ENCODE results near the gene WFDC1.

Gene WFDC1

DNA sequence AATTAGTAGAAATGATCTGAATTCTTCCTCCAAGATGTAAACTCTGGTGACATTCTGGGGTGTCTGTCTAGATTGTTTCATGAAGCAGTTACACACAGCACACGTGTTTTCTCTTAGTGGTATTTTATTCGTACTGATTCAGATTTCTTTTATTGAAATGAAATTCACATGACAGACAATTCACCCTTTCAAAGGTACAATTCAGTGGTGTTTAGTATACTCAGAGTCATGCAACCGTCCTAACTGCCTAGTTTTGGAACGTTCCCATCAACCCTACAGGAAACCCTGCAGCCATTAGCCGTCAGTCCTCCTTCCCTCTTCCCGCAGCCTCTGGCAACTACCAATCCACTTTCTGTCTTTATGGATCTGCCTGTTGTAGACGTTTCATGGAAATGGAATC, 8.8 kb downstream of the WFDC1 start:
- DNase-seq: no peak

DNA sequence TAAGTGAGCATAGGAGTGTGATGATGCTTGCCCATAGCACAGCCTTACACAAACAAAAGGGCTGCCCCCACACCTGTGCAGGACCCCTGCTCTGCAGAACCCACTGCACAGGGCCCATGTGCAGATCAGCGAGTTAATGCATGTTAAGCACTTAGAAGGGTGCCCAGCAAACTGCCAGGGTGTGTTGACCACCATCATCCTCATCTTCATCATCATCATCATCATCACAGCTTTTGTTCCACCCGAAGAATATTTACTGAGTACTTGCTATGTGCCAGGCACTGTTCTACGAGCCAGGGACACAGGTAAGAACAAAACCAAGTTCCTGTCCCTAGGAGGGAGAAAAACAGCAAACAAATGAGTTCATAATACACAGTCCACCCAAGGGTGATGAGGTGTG, 11.9 kb downstream of the WFDC1 start:
- DNase-seq: no peak

GRCh38 chr16:84307209-84307954, 12.7 kb downstream of the WFDC1 start:
- DNase-seq: no peak

GRCh38 chr16:84308120-84308519, 13.4 kb downstream of the WFDC1 start:
- DNase-seq: peak in 1 of 2 donors; percentile 36

GRCh38 chr16:84310642-84311041, 16.0 kb downstream of the WFDC1 start:
- no peak for DNase-seq

GRCh38 chr16:84312783-84313382, 18.2 kb downstream of the WFDC1 start:
- DNase-seq: no peak

DNA sequence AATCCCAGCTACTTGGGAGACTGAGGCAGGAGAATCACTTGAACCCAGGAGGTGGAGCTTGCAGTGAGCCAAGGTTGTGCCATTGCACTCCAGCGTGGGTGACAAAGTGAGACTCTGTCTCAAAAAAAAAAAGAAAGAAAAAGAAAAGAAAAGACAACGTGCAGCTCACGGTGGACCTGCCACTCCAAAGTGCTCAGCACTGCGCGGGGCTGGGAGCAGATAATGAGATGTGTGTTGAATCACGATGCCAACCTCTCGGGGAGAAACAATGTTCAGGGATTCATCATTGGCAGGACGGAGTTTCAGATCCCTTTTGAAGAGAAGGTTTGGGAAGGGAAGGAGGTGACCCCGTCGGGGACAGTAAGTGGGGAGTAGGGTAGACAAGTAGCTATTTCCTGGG, 19.2 kb downstream of the WFDC1 start:
- DNase-seq: no peak

DNA sequence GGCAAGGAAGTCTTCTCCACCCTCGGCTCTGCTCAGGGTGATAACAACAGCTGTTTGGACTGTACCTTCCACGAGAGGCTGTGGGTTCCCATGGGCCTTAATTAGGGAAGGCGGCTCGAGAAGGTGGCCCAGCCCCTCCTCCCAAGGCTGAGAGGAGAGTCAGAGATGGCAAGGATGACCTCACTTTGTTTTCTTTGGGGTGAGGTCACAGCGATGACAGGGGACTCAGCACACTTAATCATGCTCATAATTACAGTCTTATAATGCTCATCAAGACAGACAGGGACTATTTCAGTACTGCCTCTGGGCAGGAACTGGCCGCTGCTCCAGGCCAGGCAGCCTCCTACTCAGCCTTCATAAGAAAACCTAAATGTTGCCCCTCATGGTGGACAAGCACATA, 19.7 kb downstream of the WFDC1 start:
- DNase-seq: no peak

- DNase-seq: no peak
Observed at GRCh38 chr16:84314814-84315213, 20.1 kb downstream of the WFDC1 start.

GRCh38 chr16:84315422-84315821, 20.7 kb downstream of the WFDC1 start:
- DNase-seq: no peak

DNA sequence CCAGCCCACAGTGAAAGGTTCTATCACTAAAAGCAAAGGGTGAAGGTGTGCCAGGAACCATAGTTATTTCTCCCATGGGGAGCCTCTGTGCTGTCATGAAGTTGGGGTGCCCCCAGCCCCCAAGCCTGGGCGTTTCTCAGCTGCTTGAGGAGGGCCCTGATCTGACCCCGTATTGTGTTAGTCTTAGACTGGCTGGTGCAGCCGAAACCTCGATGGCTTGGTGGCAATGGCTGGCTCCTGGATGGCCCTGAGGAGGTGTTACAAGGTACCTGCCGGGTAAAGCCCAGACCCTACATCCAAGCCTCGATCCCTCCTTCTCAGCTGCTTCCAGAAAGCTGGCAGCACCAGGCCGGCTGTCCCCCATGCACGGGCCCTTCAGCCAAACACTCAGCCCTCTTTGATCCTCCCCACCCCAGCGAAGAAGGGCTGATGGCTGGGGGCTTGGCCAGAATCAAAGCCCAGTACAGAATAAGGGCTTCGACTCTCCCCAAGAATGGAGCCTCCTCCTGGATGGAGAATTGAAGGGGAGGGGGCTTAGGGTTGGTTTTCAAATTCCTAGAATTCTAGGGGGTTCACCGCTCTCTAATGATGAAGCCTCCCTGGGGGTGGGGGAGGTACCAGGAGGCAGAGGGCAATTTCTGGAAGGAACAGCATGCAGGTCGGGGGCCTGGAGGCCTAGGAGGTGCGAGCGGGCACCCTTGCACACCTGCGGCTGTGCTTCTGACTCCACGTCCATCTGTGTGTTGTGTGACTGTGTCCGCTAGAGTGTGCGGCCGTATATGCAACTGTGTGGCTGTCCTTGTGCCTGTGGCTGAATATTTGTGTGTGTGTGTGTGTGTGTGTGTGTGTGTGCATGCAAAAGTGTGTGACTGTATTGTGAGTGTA, 23.7 kb downstream of the WFDC1 start:
- no peak for DNase-seq

DNA sequence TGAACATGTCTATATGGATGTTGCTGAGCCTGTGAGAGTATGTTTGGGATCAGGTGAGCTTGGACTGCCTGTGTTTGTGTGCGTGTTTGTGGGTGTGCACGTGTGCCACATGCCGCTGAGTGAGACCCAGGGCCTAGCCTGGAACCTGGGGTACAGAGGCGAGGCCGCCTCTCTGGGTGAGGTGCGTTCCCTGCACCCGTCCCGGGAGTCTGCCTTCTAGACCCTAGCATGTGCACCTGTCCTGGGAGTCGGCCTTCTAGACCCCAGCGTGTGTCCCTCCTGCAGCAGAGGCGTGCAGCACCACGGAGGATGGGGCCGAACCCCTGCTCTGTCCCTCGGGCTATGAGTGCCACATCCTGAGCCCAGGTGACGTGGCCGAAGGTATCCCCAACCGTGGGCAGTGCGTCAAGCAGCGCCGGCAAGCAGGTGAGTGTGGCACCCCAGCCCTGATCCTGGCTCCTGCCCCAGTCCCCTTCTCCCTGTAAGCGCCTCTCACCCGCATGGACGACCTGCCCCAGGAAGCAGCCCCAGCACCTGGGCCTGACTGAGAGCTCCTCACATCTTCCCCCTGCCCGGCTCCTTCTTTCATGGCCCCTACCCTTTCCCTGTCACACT, 24.6 kb downstream of the WFDC1 start:
- DNase-seq: no peak

DNA sequence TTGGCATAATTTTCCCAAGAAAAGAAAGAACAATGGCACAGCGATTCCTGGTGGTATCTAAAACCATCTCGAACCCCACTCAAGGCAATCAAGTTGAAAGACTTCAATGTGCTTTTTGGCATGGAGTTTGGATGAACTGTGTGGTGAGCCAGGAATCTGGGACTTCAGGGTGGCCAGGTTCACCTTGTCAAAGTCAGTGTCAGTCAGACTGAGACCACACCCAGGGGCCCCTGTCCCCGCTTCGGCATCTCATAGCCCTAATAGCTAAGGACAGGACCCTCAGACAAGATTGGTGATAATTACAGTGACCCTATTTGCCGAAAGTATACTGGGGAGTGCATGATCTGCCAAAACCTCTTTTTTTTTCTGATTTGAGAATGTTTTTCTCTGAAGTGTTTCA, 25.8 kb downstream of the WFDC1 start:
- no peak for DNase-seq

DNA sequence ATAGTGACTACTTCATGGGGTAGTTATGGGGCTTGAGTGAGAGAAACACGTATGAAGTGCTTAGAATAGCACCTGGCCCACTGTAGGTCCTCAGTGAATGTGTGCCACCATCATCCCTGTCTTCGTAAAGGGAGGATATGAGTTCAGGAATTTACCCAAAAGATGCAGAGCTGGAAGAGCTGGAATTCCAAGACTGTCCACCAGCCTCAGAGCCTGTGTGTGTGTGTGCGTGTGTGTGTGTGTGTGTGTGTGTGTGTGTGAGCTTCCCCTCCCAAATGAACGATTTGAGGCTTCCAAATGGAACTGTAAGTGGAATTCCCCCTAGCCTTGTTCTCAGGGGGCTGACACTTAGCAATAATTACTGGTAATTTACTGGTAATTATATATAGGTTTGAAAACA, 27.3 kb downstream of the WFDC1 start:
- DNase-seq: no peak

DNA sequence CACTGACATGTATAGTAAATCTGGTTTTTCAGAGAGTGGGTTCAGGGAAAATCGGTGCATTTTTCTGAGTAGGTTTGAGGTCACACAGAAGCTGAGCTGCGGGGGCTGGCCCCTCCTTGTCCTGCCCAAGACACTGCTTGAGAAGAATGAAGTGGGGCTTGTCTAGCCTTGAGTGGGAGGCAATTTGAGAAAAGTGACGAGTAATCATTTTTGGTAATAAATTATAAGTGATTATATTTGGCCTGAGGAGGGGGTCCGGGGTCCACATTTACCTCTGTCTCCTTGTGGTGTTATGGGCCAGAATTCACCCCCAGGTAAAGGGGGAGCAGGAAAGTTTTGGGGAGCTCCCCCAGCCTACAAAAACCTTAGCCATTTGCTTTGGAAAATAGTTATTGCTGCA, 28.1 kb downstream of the WFDC1 start:
- DNase-seq: no peak

DNA sequence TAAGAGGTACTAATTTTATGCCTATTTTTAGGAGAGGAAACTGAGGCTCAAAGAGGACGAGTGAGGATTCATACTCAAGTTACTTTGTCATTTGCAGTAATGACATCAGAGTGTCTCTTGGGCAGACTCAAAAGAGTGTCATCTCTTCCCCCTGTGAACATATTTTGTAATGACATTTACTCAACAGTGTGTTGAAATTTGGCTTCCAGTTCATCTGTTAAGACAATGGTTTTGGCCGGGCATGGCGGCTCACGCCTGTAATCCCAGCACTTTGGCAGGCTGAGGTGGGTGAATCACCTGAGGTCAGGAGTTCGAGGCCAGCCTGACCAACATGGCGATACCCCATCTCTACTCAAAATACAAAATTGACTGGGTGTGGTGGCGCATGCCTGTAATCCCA, 28.9 kb downstream of the WFDC1 start:
- DNase-seq: no peak

GRCh38 chr16:84324434-84325262, 30.0 kb downstream of the WFDC1 start:
- DNase-seq: no peak

- DNase-seq: no peak
Observed at GRCh38 chr16:84326545-84326944, 31.9 kb downstream of the WFDC1 start.

DNA sequence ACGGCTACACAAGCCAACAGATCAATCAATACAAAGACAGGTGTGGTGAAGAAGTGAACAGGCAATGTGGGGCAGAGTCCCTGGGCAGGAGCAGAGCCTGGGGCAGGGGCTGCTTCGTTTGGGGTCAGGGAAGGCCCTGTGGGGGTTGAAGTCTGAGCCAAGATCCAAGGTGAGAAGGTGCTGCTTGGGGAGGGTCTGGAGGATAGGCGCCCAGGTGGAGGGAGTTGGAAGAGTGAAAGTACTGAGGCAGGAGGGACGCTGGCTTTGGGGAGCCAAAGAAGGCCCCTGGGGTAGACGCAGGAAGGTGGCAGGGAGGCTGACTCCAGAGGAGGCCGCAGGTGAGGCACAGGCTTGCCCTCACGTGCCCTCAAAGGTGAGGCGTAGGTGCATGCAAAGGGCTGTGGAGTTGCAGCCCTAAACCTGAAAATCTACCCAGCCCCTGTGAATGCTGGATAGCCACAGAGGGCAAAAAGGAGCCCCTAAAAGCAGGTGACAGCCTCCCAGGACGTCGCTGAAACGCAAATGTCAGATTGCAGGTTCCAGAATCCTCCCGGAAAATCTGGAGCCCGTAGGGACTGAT, 33.3 kb downstream of the WFDC1 start:
- DNase-seq: no peak

GRCh38 chr16:84329016-84329415, 34.3 kb downstream of the WFDC1 start:
- no peak for DNase-seq

GRCh38 chr16:84329843-84330684, 35.4 kb downstream of the WFDC1 start:
- no peak for DNase-seq

Measured in stimulated activated CD4-positive, alpha-beta T cell treated with anti-CD3 and anti-CD28 coated beads, Interleukin-2, amount 100 ng/mL, for 24 hours (primary cell).